Measurements from ENCODE around the gene SETD2.

Gene SETD2

DNA sequence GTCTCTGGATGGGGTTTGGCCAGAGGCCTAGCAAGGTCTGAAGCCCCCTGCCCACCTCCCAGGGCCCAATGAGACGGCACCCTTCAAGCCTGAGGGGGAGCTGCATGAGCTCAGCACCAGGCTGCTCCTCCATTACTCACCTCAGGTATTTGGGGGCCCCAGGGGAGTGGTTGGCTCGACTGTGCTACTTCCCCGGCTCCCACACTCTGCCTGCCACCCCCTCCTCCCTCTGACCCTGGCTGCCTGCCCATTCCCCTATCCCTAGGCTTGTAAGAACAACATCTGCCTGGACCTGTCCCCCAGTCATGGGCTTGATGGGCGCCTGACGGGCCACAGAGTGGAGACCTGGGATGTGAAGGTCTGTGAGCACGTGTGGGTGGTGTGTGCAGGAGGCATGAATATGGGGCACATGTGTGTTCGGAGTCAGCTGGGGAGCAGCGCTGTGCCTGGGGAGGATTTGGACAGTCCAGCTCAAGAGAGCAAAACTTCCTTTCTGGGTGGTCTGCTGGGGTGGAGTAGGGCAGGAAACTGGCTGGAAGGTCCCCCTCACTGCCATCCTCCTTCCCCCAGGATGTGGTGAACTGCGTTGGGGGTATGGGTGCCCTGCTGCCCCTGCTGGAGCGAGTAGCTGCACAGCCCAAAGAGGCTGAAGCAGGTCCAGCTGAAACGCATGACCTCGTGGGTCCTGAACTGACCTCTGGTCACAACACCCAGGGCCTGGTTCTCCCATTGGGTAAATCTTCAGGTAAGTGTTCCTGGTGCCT lies 167.0 kb downstream of the SETD2 start:
- DNase-seq = no peak

DNA sequence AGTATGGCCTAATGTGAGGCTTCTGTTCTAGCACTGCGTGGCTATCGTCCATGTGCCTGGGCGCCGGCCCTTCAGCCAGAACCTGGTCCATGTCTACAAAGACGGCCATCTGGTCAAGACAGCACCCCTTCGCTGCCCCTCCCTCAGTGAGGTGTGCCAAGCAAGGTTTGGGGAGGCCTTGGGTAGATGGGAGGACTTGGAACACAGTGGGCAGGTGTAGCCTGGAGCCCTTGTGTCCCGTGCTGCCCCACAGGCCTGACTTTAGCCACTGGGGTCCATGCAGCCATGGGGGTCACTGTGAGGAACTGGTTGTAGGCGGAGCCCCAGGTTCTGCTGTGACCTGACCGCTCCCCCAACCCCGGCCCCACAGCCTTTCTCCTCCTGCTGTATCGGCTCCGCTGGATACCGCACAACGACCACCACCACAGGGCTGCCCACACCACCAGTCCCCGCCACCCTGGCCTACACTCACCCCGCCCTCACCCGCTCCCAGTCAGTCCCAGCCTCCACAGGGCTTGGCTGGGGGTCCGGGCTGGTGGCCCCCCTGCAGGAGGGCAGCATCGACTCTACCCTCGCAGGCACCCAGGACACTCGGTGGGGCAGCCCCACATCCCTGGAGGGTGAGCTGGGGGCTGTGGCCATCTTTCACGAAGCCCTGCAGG lies 167.9 kb downstream of the SETD2 start:
- DNase-seq = no peak

DNA sequence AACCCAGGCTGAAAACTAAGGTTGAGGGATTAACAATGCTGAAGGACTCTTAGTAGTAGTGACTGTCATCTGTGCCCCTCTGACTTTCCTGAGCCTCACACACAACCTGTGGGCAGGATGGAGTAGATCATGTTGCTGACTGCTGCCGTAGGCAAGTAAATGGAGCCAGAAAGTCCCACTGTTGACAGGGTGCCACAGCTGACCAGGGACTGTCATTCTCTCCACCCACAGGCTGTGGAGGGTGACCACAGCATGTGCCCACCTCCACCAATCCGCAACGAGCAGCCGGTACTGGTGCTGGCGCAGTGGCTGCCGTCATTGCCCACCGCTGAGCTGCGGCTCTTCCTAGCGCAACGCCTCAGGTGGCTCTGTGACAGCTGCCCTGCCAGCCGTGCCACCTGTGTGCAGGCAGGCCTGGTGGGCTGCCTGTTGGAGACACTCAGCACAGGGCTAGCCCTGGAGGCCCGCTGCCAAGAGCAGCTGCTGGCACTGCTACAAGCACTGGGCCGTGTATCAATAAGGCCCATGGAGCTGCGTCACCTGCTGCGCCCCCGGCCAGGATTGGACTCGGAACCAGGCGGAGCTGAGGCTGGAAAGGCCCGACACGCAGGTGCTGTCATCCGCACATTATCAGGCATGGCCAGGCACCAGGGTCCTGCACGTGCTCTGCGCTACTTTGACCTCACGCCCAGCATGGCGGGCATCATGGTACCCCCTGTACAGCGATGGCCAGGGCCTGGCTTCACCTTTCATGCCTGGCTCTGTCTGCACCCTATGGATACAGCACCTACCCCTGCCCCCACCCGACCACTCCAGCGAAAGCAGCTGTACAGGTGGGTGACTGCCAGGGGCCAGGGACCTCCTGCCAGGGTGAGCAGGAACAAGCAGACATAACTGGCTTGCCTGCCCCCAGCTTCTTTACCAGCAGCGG lies 168.8 kb downstream of the SETD2 start:
- no peak for DNase-seq

DNA sequence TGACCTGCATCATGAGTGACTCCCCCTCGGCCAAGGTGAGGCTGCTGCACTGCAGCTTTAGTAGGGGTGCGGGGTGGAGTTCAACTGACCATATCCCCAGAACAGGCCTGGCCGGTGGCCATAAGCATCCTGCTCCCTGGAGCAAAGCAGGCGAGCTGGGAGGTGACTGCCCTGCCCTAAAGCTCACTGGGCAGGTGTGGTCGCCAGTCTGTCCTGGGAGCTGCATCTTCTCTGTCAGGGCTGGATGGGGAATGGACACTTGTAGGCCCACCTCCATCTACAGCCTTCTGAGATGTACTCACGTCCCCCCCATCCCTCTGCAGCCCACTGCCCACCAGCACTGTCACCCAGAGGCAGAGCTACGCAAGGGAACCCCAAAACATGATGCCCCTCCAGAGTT lies 169.9 kb downstream of the SETD2 start:
- DNase-seq = no peak

DNA sequence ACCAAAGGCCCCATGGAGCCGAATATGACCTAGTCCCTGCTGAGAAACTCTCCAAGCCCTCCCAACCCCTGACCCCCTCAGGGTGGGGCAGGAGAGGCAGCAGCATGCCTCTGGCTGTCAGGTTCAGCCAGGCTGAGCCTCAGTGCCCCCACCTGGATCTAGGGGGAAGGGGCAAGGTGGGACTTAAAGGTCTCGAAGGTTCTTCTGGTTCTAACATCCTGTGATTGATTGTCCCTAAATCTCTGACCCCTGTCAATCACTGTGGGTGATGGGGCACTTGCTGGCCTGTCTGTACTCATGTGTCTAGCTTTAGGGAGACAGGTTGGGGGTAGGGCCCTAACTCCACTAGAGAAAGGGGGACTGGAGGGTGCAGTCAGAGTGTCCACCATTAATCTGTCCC lies 170.6 kb downstream of the SETD2 start:
- DNase-seq = no peak

DNA sequence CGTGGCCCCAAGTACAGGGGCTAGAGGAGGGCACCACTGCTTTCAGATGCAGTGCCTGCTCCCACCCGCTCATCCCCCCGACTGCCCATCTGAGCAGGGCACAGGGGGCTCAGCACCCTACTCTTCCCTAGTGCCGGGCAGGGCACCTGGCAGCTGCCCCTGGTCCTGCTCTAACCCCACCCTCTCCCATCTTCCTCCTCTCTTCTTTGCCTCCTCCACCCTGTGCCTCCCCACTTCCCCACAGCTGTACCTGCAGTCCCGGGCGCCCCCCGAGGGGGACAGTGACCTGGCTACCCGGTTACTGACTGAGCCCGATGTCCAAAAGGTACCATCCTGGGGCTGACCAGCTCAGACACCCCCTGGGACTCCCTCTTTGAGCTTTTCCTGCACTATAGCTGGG lies 171.7 kb downstream of the SETD2 start:
- no peak for DNase-seq

GRCh38 chr3:46991406-46992165 lies 172.3 kb downstream of the SETD2 start:
- no peak for DNase-seq

- peak in 1 of 2 donors; percentile 40 for DNase-seq
Measured at GRCh38 chr3:46990573-46991374, 173.1 kb downstream of the SETD2 start.

DNA sequence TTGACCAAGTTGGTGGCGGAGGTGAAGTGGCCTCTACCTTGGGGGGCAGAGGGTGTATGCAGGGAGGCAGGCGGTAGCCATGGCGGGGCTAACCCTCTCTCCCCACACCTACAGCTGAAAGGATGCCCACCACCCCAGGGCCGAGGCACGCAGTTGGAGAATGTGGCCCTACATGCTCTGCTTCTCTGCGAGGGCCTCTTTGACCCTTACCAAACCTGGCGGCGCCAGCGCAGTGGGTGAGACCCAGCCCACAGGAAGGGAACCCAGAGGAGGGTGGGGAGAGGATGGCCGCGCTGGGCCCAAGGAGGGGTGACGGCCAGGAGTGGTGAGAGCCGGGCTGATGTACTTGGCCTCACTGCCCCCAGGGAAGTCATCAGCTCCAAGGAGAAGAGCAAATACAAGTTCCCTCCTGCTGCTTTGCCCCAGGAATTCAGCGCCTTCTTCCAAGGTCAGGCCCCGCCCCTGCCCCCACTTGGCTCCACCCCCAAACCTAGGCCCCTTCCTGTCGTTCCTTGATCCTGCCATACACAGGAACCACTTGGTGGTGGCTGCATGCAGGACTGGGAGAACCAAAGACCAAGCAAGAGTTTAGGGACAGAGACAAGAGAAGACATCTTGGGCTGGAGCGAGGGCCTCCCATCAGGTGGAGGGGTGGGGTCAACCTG lies 174.6 kb downstream of the SETD2 start:
- no peak for DNase-seq

DNA sequence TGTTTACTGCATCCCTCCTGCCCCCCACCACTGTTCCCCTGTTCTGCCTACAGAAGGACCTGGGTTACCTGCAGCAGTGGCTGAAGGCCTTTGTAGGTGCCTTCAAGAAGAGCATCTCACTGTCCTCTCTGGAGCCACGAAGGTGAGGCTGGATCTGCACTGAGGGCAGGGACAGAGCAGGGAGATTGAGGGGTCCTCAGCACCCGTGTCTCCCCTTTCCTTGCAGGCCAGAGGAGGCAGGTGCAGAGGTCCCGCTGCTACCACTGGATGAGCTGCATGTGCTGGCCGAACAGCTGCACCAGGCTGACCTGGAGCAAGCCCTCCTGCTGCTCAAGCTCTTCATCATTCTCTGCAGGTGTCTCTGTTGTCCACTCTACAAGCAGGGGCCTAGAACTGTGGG lies 175.3 kb downstream of the SETD2 start:
- no peak for DNase-seq

- peak; percentile 90 to 94 for DNase-seq
Measured at GRCh38 chr3:46987743-46988401, 176.0 kb downstream of the SETD2 start.

GRCh38 chr3:46987319-46987742 lies 176.6 kb downstream of the SETD2 start:
- no peak for DNase-seq

DNA sequence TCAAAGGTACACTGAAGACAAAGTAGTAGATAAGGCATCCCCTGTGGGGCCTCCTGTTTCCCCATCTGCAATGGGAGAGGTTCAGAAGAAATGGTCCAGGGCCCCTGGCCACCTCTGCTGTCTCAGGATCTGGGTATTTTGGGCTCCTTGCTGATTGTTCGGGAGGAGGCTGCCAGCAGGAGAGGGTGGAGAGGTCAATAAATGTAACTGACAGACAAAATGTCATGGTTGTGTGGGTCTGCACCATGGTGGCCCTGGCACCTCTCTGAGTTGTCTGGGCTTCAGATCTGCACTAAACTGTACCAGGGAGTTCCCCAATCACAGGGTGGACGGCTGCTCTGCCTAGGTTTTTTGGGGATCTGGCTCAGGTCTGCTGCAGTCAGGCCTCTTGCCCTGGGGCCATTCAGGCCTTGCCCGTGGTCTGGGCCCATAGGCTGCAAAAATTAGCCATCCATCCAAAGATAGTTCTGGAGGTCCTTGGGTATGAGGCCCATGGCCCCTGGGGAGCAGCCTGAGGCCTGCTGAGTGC lies 177.1 kb downstream of the SETD2 start:
- no peak for DNase-seq

DNA sequence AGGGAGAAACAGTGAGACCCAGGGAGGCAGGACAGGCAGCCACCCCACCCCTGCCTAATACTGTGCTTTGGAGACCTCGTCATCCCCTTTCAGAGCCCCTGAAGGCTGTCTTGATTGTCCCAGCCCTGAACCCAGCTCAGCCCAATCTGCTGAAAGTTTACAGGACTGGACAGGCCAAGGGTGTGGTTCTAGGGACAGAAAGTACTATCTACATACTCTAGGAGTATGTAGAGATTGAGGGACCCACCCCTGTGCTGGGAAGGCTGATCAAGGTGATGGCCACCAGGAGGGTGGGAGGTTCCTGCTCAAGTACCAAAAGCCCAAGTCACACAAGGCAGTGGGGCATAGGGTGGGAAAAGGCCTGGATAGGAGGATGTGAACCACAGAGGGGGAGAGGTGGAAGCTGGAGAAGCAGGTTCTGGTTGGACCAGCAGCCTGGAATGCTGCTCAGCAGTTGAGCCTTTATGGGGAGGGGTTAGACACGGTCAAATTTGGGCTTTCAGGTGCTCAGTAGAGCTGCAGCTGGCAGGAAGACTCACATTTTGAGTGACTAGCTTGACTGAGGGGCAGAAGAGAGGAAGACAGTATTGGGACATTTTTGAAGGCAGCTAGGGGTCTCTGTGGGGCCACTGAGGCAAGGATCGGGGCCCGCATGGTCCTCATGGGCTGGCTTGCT lies 177.7 kb downstream of the SETD2 start:
- no peak for DNase-seq

DNA sequence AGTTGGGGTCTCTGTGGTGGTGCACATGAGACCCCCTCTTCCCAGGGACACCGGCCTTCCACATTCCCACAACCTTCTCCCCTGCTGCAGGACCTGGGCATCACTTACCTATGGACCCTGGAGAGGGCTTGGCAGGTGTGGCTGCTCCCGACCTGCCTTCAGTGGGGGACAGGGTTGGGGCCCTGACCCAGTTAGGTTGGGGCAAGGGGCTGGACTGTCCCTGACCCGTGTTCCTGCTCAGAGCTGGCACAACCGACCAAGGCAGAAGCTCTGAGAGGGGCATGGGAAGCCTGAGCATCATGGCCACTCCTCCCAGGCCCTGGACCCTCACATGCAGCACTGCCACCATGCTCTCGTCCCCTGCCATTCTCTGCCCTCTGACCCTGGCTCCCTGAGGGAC lies 178.3 kb downstream of the SETD2 start:
- no peak for DNase-seq

GRCh38 chr3:46984591-46985459 lies 179.1 kb downstream of the SETD2 start:
- no peak for DNase-seq

GRCh38 chr3:46982546-46982945 lies 181.4 kb downstream of the SETD2 start:
- DNase-seq = no peak

GRCh38 chr3:46981932-46982471 lies 181.9 kb downstream of the SETD2 start:
- no peak for DNase-seq
